ENCODE results near the gene NDOR1.
A peak's percentile ranks its signal among the peaks of the same experiment; 100 is the strongest.

The NDOR1 gene

GRCh38 chr9:137250329-137251193 lies 45.1 kb downstream of the NDOR1 start:
- no peak for DNase-seq (ENCODE audit: low read depth)
- no peak overlapping the region for H3K4me3 ChIP-seq (ENCODE audit: low read length)
- TF ChIP-seq CTCF (IDR thresholded peaks at IDR 0.05; ENCODE audit: insufficient read depth, low read depth, low read length, missing control alignments) = no peak

- no peak for DNase-seq (ENCODE audit: low read depth)
- H3K4me3 ChIP-seq (ENCODE audit: low read length) = no peak within 1 kb of the TSS
- TF ChIP-seq CTCF (IDR thresholded peaks at IDR 0.05; ENCODE audit: insufficient read depth, low read depth, low read length, missing control alignments) = no peak
Measured at GRCh38 chr9:137251194-137251461, 45.6 kb downstream of the NDOR1 start, which contains the start of gene STPG3. STPG3 (plus strand) TSS chr9:137251286; CDS start chr9:137251287, 1 bp downstream.

GRCh38 chr9:137251490-137252268 lies 46.2 kb downstream of the NDOR1 start:
- no peak overlapping the region for H3K4me3 ChIP-seq (ENCODE audit: low read length)
- DNase-seq (ENCODE audit: low read depth) = no peak
- no peak for TF ChIP-seq CTCF (IDR thresholded peaks at IDR 0.05; ENCODE audit: insufficient read depth, low read depth, low read length, missing control alignments)

- no peak overlapping the region for H3K4me3 ChIP-seq (ENCODE audit: low read length)
- peak; percentile 34 for DNase-seq (ENCODE audit: low read depth)
- no peak for TF ChIP-seq CTCF (IDR thresholded peaks at IDR 0.05; ENCODE audit: insufficient read depth, low read depth, low read length, missing control alignments)
Measured at GRCh38 chr9:137252555-137253506, 47.3 kb downstream of the NDOR1 start.

- DNase-seq (ENCODE audit: low read depth) = no peak
- no peak for TF ChIP-seq CTCF (IDR thresholded peaks at IDR 0.05; ENCODE audit: insufficient read depth, low read depth, low read length, missing control alignments)
- peak overlapping the region; percentile 81 for H3K4me3 ChIP-seq (ENCODE audit: low read length)
Measured at GRCh38 chr9:137253717-137254623, 48.5 kb downstream of the NDOR1 start.

Data from epithelial cell of esophagus (primary cell).